ENCODE data around the gene EPPIN.

DNA sequence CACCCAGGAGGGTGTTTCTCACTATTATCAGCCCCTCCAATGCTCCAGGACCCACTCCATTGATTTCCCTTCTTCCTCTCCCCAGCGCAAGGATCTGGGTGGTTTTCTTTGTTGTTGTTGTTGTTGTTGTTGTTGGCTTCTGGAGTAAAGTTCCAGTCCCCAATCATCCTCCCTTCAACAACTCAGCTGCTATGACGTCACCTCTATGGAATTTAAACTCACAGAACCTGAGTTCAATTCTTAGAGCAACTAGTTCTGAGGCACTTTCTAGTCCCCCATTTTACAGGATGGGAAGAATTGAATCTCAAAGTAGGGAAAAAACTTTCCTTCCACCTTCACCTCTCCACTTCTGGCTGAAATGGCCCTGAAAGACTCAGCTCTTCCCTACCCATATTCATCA, 41.6 kb upstream of the EPPIN start:
- no peak for TF ChIP-seq POLR2AphosphoS5 (IDR thresholded peaks at IDR 0.05)
- TF ChIP-seq, protein P1, sequence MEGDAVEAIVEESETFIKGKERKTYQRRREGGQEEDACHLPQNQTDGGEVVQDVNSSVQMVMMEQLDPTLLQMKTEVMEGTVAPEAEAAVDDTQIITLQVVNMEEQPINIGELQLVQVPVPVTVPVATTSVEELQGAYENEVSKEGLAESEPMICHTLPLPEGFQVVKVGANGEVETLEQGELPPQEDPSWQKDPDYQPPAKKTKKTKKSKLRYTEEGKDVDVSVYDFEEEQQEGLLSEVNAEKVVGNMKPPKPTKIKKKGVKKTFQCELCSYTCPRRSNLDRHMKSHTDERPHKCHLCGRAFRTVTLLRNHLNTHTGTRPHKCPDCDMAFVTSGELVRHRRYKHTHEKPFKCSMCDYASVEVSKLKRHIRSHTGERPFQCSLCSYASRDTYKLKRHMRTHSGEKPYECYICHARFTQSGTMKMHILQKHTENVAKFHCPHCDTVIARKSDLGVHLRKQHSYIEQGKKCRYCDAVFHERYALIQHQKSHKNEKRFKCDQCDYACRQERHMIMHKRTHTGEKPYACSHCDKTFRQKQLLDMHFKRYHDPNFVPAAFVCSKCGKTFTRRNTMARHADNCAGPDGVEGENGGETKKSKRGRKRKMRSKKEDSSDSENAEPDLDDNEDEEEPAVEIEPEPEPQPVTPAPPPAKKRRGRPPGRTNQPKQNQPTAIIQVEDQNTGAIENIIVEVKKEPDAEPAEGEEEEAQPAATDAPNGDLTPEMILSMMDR (IDR thresholded peaks at IDR 0.05) = no peak

All from prostate gland (tissue), 2 donors.